ENCODE measurements around the gene PIMREG.

Gene PIMREG

GRCh38 chr17:6428207-6428965, 15.9 kb upstream of the PIMREG start:
- TF ChIP-seq, protein P1, sequence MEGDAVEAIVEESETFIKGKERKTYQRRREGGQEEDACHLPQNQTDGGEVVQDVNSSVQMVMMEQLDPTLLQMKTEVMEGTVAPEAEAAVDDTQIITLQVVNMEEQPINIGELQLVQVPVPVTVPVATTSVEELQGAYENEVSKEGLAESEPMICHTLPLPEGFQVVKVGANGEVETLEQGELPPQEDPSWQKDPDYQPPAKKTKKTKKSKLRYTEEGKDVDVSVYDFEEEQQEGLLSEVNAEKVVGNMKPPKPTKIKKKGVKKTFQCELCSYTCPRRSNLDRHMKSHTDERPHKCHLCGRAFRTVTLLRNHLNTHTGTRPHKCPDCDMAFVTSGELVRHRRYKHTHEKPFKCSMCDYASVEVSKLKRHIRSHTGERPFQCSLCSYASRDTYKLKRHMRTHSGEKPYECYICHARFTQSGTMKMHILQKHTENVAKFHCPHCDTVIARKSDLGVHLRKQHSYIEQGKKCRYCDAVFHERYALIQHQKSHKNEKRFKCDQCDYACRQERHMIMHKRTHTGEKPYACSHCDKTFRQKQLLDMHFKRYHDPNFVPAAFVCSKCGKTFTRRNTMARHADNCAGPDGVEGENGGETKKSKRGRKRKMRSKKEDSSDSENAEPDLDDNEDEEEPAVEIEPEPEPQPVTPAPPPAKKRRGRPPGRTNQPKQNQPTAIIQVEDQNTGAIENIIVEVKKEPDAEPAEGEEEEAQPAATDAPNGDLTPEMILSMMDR (IDR thresholded peaks at IDR 0.05) = no peak

DNA sequence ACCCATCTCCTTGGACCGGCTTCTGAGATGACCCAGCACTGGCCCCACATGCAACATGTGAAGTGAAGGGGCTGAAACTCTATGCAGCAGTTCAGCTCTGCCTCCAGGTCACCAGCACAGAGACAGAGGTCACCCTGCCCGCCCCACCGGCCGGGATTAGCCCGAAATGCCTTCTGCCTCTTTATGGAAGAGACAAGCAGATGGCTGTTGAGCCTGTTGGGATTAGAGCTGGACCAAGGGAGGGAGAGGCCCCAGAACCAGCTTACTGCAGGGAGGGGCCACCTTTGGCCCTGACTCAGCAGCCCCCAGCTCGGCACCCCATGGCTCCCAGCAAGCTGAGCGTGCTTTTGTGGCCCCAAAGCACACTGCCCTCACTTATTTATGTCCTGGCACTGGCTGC, 15.0 kb upstream of the PIMREG start:
- TF ChIP-seq, protein P1 (IDR thresholded peaks at IDR 0.05) = no peak

- TF ChIP-seq, protein P1 (IDR thresholded peaks at IDR 0.05) = peak; percentile 31; the same call in 1 of the 2 replicates
Measured at GRCh38 chr17:6430769-6431168, 13.5 kb upstream of the PIMREG start.

GRCh38 chr17:6435051-6435450, 9.2 kb upstream of the PIMREG start, which contains the start of gene AIPL1:
TSS of gene AIPL1 (minus strand) at chr17:6435121. CDS start at chr17:6435104, 17 bp downstream.
- TF ChIP-seq, protein P1 (IDR thresholded peaks at IDR 0.05) = no peak

- TF ChIP-seq, protein P1 (IDR thresholded peaks at IDR 0.05) = peak; percentile 78
Measured at GRCh38 chr17:6435968-6436367, 8.3 kb upstream of the PIMREG start.

- TF ChIP-seq, protein P1 (IDR thresholded peaks at IDR 0.05) = no peak
Measured at GRCh38 chr17:6437466-6437865, 6.8 kb upstream of the PIMREG start.

DNA sequence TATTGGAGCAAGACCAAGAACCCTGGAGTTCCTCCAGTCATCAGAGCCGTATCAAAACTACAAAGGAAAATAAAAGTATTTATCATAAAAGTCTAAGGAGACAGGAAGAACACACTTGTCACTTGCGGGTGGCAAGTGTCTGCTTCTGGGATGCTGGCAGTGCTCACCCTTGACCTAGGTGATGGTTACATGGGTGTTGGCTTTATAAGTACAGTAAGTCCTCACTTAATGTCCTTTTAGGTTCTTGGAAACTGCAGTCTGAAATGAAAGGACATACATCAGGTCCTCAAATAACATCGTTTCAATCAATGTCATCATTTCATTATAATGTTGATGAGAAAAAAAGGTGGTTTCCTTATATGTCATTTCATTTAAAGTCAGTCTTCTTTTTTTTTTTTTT, 6.3 kb upstream of the PIMREG start:
- TF ChIP-seq, protein P1 (IDR thresholded peaks at IDR 0.05) = no peak
